Measurements from ENCODE around the gene ZNF275.

GRCh38 chrX:153349952-153350351 is 16.0 kb downstream of the ZNF275 start:
- TF ChIP-seq CTCF (IDR thresholded peaks at IDR 0.05) (no peak), EZH2 (IDR thresholded peaks at IDR 0.05; ENCODE audit: borderline replicate concordance, insufficient read depth, low read depth, low read length, poor library complexity, severe bottlenecking) (no peak)
